Measurements from ENCODE around the gene SORCS2. TPM values are rescaled to one million over a fixed set of nuclear protein-coding genes. Genes with fewer than 3 reads are reported as not detected.

The SORCS2 gene
- total and polyA plus RNA-seq, 2 of the 8 experiments (the other 6 are each of a cell fraction or from before 2014, with no cell fraction given), result 0.36 to 1.8 TPM

DNA sequence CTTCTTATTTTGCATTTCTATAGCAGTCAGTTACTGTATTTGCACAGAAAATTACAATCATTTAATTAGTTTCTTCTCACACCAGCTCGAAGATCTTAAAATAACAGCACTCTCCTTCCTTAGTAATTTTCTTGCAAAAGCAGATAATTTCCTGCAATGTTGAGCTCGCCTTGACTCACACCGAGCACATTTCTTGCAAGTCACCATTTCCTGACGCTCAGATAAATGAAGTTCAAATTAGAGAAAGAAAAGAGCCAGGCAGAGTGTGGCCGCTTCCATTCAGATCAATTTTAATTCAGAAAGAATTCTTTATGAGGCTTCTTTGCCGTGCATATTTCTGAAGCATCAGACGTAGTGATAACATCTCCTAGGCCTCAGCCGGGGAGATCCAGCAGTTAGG, 10.1 kb downstream of the SORCS2 start:
- no peak overlapping the region for H2BK120ac ChIP-seq (replicated peaks; ENCODE audit: low read depth, low read length)
- H3K18ac ChIP-seq (ENCODE audit: extremely low read depth, low read length), result no peak overlapping the region
- DNase-seq (ENCODE audit: low read depth in 1 of 2, low spot score in 2 of 2) (no peak), FAIRE-seq (no peak)
- no peaks in the 10 kb centered on the region for H4K20me1 ChIP-seq (replicated peaks in 1 of 2; ENCODE audit: control insufficient read depth in 1 of 2, insufficient read depth in 2 of 2, low read length in 2 of 2)
- 69% methylated on average over 8 of the region's 8 CpGs; no CpG with 5 or more reads in 1 of the 2 experiments for WGBS, 2 experiments (ENCODE audit: extremely low coverage in 1 of 2, insufficient coverage in 1 of 2, insufficient read length in 1 of 2, insufficient replicate concordance in 2 of 2, low coverage in 1 of 2, low lambda C conversion rate in 2 of 2, missing lambda C conversion rate in 1 of 2)
- no peaks in the 10 kb centered on the region for H3K79me1 ChIP-seq (ENCODE audit: low read depth, low read length)
- H4K8ac ChIP-seq (ENCODE audit: extremely low read depth, insufficient read depth, low read length), result no peak overlapping the region
- H3K23ac ChIP-seq (ENCODE audit: insufficient read length), result no peak overlapping the region
- no peak overlapping the region for H3K4ac ChIP-seq (replicated peaks; ENCODE audit: insufficient read length, low read depth, low read length)
- H2BK15ac ChIP-seq (ENCODE audit: low read length), result no peak overlapping the region
- no peak overlapping the region for H2BK20ac ChIP-seq (ENCODE audit: low read length)
- H3K79me2 ChIP-seq (ENCODE audit: control insufficient read depth in 1 of 2, insufficient read depth in 2 of 2, low read length in 2 of 2), result no peaks in the 10 kb centered on the region
- H3K14ac ChIP-seq (ENCODE audit: insufficient read length), result no peak overlapping the region
- no peak overlapping the region for H4K91ac ChIP-seq (replicated peaks; ENCODE audit: insufficient read length, low read length)
- no peaks in the 10 kb centered on the region for H3K23me2 ChIP-seq (ENCODE audit: low read depth, low read length)
- no peak overlapping the region for H2AFZ ChIP-seq (ENCODE audit: low read length)
- no peak overlapping the region for H3K56ac ChIP-seq (replicated peaks; ENCODE audit: insufficient read length, low read depth, low read length)
- H3K27ac ChIP-seq (ENCODE audit: low read depth, low read length), result no peak overlapping the region
- no peak overlapping the region for H2BK5ac ChIP-seq (ENCODE audit: low read depth, low read length)
- POLR2A ChIA-PET (ENCODE audit: partially characterized antibody), result no interaction called here
- H2BK12ac ChIP-seq (ENCODE audit: low read depth, low read length), result no peak overlapping the region
- no peaks in the 10 kb centered on the region for H3K36me3 ChIP-seq (ENCODE audit: control insufficient read depth in 2 of 4, insufficient read depth in 4 of 4, low read length in 3 of 4)
- H3K9me3 ChIP-seq (ENCODE audit: insufficient read depth in 2 of 2, low read depth in 1 of 2, low read length in 1 of 2), result no peaks in the 10 kb centered on the region
- no peak overlapping the region for H3K4me3 ChIP-seq (ENCODE audit: extremely low read depth in 1 of 4, insufficient read depth in 2 of 4, low read depth in 3 of 4, low read length in 4 of 4)
- H3K27me3 ChIP-seq (replicated peaks in 1 of 4; ENCODE audit: control insufficient read depth in 3 of 4, extremely low read depth in 1 of 4, insufficient read depth in 3 of 4, low read length in 3 of 4), result 0 out of 7 replicates have a peak, but pooled peaks cover 0 to 2% (median 0%) of the 10 kb centered on the region in 4 experiments
- no peak overlapping the region; a peak in 1 of 4 replicates for H3K4me2 ChIP-seq (ENCODE audit: insufficient read depth in 1 of 2, low read depth in 2 of 2, low read length in 2 of 2)
- no peak overlapping the region for H2AK5ac ChIP-seq (ENCODE audit: low read depth, low read length)
- no peak overlapping the region for H4K5ac ChIP-seq (ENCODE audit: insufficient read length, low read depth, low read length)
- no peak overlapping the region for H3K9ac ChIP-seq (replicated peaks in 1 of 4; ENCODE audit: extremely low read depth in 1 of 4, low read depth in 3 of 4, low read length in 3 of 4)
- CTCF ChIA-PET (ENCODE audit: partially characterized antibody), result interaction anchor here (0.5 to 2.8 kb wide), 10 partner anchors 9 to 395 kb away, joined by 3 to 11 read pairs (median 4); no protein-coding TSS in a partner anchor
- peaks cover 0 to 16% (median 9%) of the 10 kb centered on the region in 4 experiments; a peak in 6 of 7 replicates for H3K4me1 ChIP-seq (replicated peaks in 1 of 4; ENCODE audit: control insufficient read depth in 3 of 4, insufficient read depth in 4 of 4, low read length in 3 of 4)
- no peak for TF ChIP-seq E2F6 (IDR thresholded peaks at IDR 0.05)
- TF ChIP-seq NANOG (IDR thresholded peaks at IDR 0.05; ENCODE audit: insufficient read depth, low read depth, low read length, poor library complexity, severe bottlenecking), result no peak
- no peak for TF ChIP-seq KDM4A (IDR thresholded peaks at IDR 0.05; ENCODE audit: low read depth, low read length, severe bottlenecking)
- TF ChIP-seq RFX5 (IDR thresholded peaks at IDR 0.05; ENCODE audit: borderline replicate concordance, low read depth, low read length), result no peak
- TF ChIP-seq PHF8 (conservative IDR thresholded peaks at IDR 0.05; ENCODE audit: low read depth, low read length), result no peak
- no peak for TF ChIP-seq RBBP5 (IDR thresholded peaks at IDR 0.05; ENCODE audit: borderline replicate concordance, low read depth, low read length)
- TF ChIP-seq ASH2L (IDR thresholded peaks at IDR 0.05; ENCODE audit: low read length), result no peak
- no peak for TF ChIP-seq JUND (IDR thresholded peaks at IDR 0.05; ENCODE audit: low read length)
- no peak for TF ChIP-seq CHD2 (IDR thresholded peaks at IDR 0.05; ENCODE audit: low read length)
- no peak for TF ChIP-seq SIRT6 (IDR thresholded peaks at IDR 0.05; ENCODE audit: low read length)
- no peak for TF ChIP-seq SRF (IDR thresholded peaks at IDR 0.05; ENCODE audit: low read depth, low read length)
- TF ChIP-seq EGR1 (IDR thresholded peaks at IDR 0.05; ENCODE audit: borderline replicate concordance, low read depth, low read length), result no peak
- no peak for TF ChIP-seq BCL11A (IDR thresholded peaks at IDR 0.05; ENCODE audit: low read depth in 2 of 2, low read length in 2 of 2)
- no peak for TF ChIP-seq RNF2 (IDR thresholded peaks at IDR 0.05; ENCODE audit: borderline replicate concordance, low read depth, low read length, missing control alignments, poor library complexity, severe bottlenecking)
